GM18858 (cell line): ENCODE measurements around the gene TRABD2B.

Source experiments
- ATAC-seq: cut with Tn5 transposase; IDR thresholded peaks from one replicate; pipeline ENCODE4 v1.9.1; 2021; ENCODE audit not compliant: unreplicated experiment

The TRABD2B gene

GRCh38 chr1:47711848-47712492 lies 285.2 kb downstream of the TRABD2B start:
- ATAC-seq = no peak

GRCh38 chr1:47711184-47711847 lies 285.9 kb downstream of the TRABD2B start:
- ATAC-seq = no peak
